NCI-H1092 treated with DMSO at 0.1 percent for 48 hours (cell line): ENCODE data around the gene TULP4.
"Not testable (repeated sequence)": the region's sequence is repeated elsewhere in the genome, so short reads cannot be mapped to it uniquely, and the experiment has no call there.

Source experiments
- DNase-seq: peaks from one replicate; lab custom pipeline; 2025; lab: John Stamatoyannopoulos, UW

The TULP4 gene

GRCh38 chr6:158295976-158296853 is 16.1 kb upstream of the TULP4 start:
- not testable (repeated sequence) for DNase-seq

- DNase-seq, result not testable (repeated sequence)
These were observed 15.4 kb upstream of the TULP4 start for GRCh38 chr6:158296854-158297324.

- DNase-seq, result not testable (repeated sequence)
These were observed 14.6 kb upstream of the TULP4 start for GRCh38 chr6:158297657-158298056.

GRCh38 chr6:158300306-158301143 is 11.7 kb upstream of the TULP4 start:
- DNase-seq, result peak; percentile 85

GRCh38 chr6:158301561-158301960 is 10.7 kb upstream of the TULP4 start:
- not testable (repeated sequence) for DNase-seq

GRCh38 chr6:158302195-158302796 is 10.0 kb upstream of the TULP4 start:
- not testable (repeated sequence) for DNase-seq

- DNase-seq, result no peak
These were observed 9.0 kb upstream of the TULP4 start for GRCh38 chr6:158303210-158303731.

- DNase-seq, result no peak
These were observed 8.0 kb upstream of the TULP4 start for GRCh38 chr6:158304254-158304653.

GRCh38 chr6:158309814-158310213 is 2.5 kb upstream of the TULP4 start:
- DNase-seq, result no peak

- DNase-seq, result no peak
These were observed 1.1 kb upstream of the TULP4 start for GRCh38 chr6:158311193-158311592.

- no peak for DNase-seq
These were observed 639 bp upstream of the TULP4 start for GRCh38 chr6:158311626-158312025.

- no peak for DNase-seq
These were observed 570 bp downstream of the TULP4 start for GRCh38 chr6:158312672-158313397.

- DNase-seq, result no peak
These were observed 1.7 kb downstream of the TULP4 start for GRCh38 chr6:158313989-158314388.

GRCh38 chr6:158314737-158315136 is 2.5 kb downstream of the TULP4 start:
- DNase-seq, result no peak

GRCh38 chr6:158316022-158316421 is 3.8 kb downstream of the TULP4 start:
- DNase-seq, result no peak

GRCh38 chr6:158321960-158322359 is 9.7 kb downstream of the TULP4 start:
- no peak for DNase-seq

GRCh38 chr6:158322400-158322723 is 10.1 kb downstream of the TULP4 start:
- no peak for DNase-seq

- DNase-seq, result no peak
These were observed 10.7 kb downstream of the TULP4 start for GRCh38 chr6:158322724-158323560.

GRCh38 chr6:158323561-158323958 is 11.3 kb downstream of the TULP4 start:
- no peak for DNase-seq

GRCh38 chr6:158324136-158324535 is 11.9 kb downstream of the TULP4 start:
- DNase-seq, result no peak

- DNase-seq, result no peak
These were observed 14.9 kb downstream of the TULP4 start for GRCh38 chr6:158327211-158327610.
